NCI-H128 (cell line): ENCODE measurements around the gene AFAP1L1.
"Not testable (repeated sequence)": the region's sequence is repeated elsewhere in the genome, so short reads cannot be mapped to it uniquely, and the experiment has no call there.

Experiments
- DNase-seq: peaks from one replicate; lab custom pipeline; 2025; ENCODE audit not compliant: unreplicated experiment; lab: John Stamatoyannopoulos, UW

AFAP1L1 gene

GRCh38 chr5:149387081-149387631 is 115.5 kb downstream of the AFAP1L1 start:
- DNase-seq: no peak

GRCh38 chr5:149387982-149388381 is 116.3 kb downstream of the AFAP1L1 start:
- no peak for DNase-seq

GRCh38 chr5:149388498-149389190 is 117.0 kb downstream of the AFAP1L1 start:
- no peak for DNase-seq

- no peak for DNase-seq
These were observed 118.2 kb downstream of the AFAP1L1 start for GRCh38 chr5:149389552-149390495.

- DNase-seq: not testable (repeated sequence)
These were observed 119.4 kb downstream of the AFAP1L1 start for GRCh38 chr5:149391076-149391475.
